SK-N-SH (cell line): ENCODE data around the gene ADM.

Source experiments
- IRF3 ChIP-seq: fragments of 150-350 bp; IDR thresholded peaks from 2 replicates; pipeline ENCODE4 v1.6.1; 2016; ENCODE audit warnings: mild to moderate bottlenecking, low read depth, low read length
- JUND ChIP-seq: IDR thresholded peaks from 2 replicates; pipeline ENCODE4 v1.4.0; 2012
- MXI1 ChIP-seq: IDR thresholded peaks from 2 replicates; pipeline ENCODE4 v1.6.1; 2012; ENCODE audit warnings: mild to moderate bottlenecking, low read depth, low read length, improper control_type of control experiment
- NFIC ChIP-seq: IDR thresholded peaks from 2 replicates; pipeline ENCODE4 v1.4.0; 2012; ENCODE audit warnings: borderline replicate concordance
- PBX3 ChIP-seq: IDR thresholded peaks from 2 replicates; pipeline ENCODE4; 2012
- POLR2AphosphoS5 ChIP-seq: IDR thresholded peaks from 2 replicates; pipeline ENCODE4 v1.6.1; 2012; ENCODE audit warnings: low read depth, low read length
- RAD21 ChIP-seq: IDR thresholded peaks from 2 replicates; pipeline ENCODE4 v1.6.1; 2012; ENCODE audit warnings: mild to moderate bottlenecking, low read length
- RCOR1 ChIP-seq: fragments of 150-350 bp; IDR thresholded peaks from 2 replicates; pipeline ENCODE4 v1.6.1; 2017; ENCODE audit warnings: antibody characterized with exemption, low read length
- RFX5 ChIP-seq: IDR thresholded peaks from 2 replicates; pipeline ENCODE4 v1.6.1; 2012; ENCODE audit warnings: mild to moderate bottlenecking, improper control_type of control experiment, low read length
- SIN3A ChIP-seq: IDR thresholded peaks from 2 replicates; pipeline ENCODE4 v1.6.1; 2012; ENCODE audit warnings: low read depth, mild to moderate bottlenecking, low read length, moderate library complexity, borderline replicate concordance
- TCF12 ChIP-seq: IDR thresholded peaks from 2 replicates; pipeline ENCODE4 v1.4.0; 2012
- TF ChIP-seq, protein P1 (sequence below): fragments of 200-600 bp; sonication (generic); IDR thresholded peaks from 2 replicates; pipeline ENCODE4 v1.6.1; 2017; ENCODE audit warnings: antibody characterized with exemption, mild to moderate bottlenecking, moderate library complexity
- TF ChIP-seq, protein P2 (sequence below): IDR thresholded peaks from 2 replicates; pipeline ENCODE4 v1.6.1; 2012; ENCODE audit warnings: mild to moderate bottlenecking, low read depth, low read length, moderate library complexity

GRCh38 chr11:10349281-10349665 lies 44.4 kb downstream of the ADM start:
- TF ChIP-seq, protein P1, sequence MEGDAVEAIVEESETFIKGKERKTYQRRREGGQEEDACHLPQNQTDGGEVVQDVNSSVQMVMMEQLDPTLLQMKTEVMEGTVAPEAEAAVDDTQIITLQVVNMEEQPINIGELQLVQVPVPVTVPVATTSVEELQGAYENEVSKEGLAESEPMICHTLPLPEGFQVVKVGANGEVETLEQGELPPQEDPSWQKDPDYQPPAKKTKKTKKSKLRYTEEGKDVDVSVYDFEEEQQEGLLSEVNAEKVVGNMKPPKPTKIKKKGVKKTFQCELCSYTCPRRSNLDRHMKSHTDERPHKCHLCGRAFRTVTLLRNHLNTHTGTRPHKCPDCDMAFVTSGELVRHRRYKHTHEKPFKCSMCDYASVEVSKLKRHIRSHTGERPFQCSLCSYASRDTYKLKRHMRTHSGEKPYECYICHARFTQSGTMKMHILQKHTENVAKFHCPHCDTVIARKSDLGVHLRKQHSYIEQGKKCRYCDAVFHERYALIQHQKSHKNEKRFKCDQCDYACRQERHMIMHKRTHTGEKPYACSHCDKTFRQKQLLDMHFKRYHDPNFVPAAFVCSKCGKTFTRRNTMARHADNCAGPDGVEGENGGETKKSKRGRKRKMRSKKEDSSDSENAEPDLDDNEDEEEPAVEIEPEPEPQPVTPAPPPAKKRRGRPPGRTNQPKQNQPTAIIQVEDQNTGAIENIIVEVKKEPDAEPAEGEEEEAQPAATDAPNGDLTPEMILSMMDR = no peak
- TF ChIP-seq RFX5 = no peak
- no peak for TF ChIP-seq RAD21
- no peak for TF ChIP-seq TCF12
- TF ChIP-seq POLR2AphosphoS5 = no peak
- TF ChIP-seq, protein P2, sequence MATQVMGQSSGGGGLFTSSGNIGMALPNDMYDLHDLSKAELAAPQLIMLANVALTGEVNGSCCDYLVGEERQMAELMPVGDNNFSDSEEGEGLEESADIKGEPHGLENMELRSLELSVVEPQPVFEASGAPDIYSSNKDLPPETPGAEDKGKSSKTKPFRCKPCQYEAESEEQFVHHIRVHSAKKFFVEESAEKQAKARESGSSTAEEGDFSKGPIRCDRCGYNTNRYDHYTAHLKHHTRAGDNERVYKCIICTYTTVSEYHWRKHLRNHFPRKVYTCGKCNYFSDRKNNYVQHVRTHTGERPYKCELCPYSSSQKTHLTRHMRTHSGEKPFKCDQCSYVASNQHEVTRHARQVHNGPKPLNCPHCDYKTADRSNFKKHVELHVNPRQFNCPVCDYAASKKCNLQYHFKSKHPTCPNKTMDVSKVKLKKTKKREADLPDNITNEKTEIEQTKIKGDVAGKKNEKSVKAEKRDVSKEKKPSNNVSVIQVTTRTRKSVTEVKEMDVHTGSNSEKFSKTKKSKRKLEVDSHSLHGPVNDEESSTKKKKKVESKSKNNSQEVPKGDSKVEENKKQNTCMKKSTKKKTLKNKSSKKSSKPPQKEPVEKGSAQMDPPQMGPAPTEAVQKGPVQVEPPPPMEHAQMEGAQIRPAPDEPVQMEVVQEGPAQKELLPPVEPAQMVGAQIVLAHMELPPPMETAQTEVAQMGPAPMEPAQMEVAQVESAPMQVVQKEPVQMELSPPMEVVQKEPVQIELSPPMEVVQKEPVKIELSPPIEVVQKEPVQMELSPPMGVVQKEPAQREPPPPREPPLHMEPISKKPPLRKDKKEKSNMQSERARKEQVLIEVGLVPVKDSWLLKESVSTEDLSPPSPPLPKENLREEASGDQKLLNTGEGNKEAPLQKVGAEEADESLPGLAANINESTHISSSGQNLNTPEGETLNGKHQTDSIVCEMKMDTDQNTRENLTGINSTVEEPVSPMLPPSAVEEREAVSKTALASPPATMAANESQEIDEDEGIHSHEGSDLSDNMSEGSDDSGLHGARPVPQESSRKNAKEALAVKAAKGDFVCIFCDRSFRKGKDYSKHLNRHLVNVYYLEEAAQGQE = no peak
- no peak for TF ChIP-seq MXI1
- TF ChIP-seq JUND = no peak
- no peak for TF ChIP-seq IRF3
- no peak for TF ChIP-seq NFIC
- TF ChIP-seq PBX3 = no peak
- TF ChIP-seq RCOR1 = no peak
- no peak for TF ChIP-seq SIN3A
